Skeletal muscle satellite cell (primary cell): ENCODE data around the gene HYOU1.
A peak's percentile ranks its signal among the peaks of the same experiment; 100 is the strongest.
"Not testable (repeated sequence)": the region's sequence is repeated elsewhere in the genome, so short reads cannot be mapped to it uniquely, and the experiment has no call there.

Experiments used
- H3K27me3 ChIP-seq: 2 replicates; pipeline ENCODE4 v1.7.0; 2013; ENCODE audit warnings: low read length; ENCODE audit not compliant: control insufficient read depth, insufficient read depth
- H3K36me3 ChIP-seq: 2 replicates; pipeline ENCODE4 v1.7.0; 2013; ENCODE audit warnings: mild to moderate bottlenecking, control low read depth, low read length; ENCODE audit not compliant: insufficient read depth
- H3K4me1 ChIP-seq: 2 replicates; pipeline ENCODE4 v1.7.0; 2013; ENCODE audit warnings: low read length; ENCODE audit not compliant: control insufficient read depth, insufficient read depth
- H3K4me2 ChIP-seq: 2 replicates; pipeline ENCODE4 v1.7.0; 2013; ENCODE audit warnings: mild to moderate bottlenecking, low read length
- H3K4me3 ChIP-seq: 2 replicates; pipeline ENCODE4 v1.7.0; 2013; ENCODE audit warnings: low read length
- H3K9ac ChIP-seq: 2 replicates; pipeline ENCODE4 v1.7.0; 2013; ENCODE audit warnings: mild to moderate bottlenecking, low read depth, low read length, moderate library complexity
- H3K9me3 ChIP-seq: replicated peaks from 2 replicates; pipeline ENCODE4 v1.7.0; 2013; ENCODE audit warnings: mild to moderate bottlenecking, control low read depth, low read length

Gene HYOU1

DNA sequence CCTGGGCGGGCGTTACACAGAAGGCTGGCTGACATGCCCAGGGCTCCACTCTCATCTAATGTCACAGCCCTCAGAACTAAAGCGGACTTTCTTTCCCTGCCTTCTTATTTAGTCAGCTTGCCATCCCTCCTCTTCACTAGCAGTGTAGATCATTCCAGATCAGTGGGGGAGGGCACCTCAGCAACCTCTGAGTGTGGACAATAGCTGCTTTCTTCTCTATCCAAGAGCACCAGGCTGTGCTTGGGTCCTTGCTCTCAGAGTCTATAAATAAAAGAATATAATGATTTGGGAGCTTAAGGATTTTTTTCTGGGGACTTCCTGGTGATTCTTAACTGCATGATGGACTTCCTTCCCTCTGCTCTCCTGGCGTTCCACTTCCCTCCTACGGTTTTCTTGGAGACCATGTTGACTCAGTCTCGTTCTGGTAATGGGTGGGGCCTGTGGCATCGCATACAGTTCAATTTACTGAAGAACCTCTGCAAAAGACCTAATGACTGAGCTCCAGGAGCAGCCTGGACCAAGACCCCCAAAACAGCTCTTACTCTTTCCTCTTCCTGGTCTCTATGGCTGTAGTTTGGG, 24.8 kb upstream of the HYOU1 start:
- Histone ChIP-seq H3K4me3 (no peak overlapping the region), H3K36me3 (peaks cover 45% of the 10 kb centered on the region), H3K9ac (no peak overlapping the region), H3K9me3 (no peaks in the 10 kb centered on the region), H3K4me1 (peaks cover 10% of the 10 kb centered on the region), H3K27me3 (no peaks in the 10 kb centered on the region), H3K4me2 (no peak overlapping the region)

DNA sequence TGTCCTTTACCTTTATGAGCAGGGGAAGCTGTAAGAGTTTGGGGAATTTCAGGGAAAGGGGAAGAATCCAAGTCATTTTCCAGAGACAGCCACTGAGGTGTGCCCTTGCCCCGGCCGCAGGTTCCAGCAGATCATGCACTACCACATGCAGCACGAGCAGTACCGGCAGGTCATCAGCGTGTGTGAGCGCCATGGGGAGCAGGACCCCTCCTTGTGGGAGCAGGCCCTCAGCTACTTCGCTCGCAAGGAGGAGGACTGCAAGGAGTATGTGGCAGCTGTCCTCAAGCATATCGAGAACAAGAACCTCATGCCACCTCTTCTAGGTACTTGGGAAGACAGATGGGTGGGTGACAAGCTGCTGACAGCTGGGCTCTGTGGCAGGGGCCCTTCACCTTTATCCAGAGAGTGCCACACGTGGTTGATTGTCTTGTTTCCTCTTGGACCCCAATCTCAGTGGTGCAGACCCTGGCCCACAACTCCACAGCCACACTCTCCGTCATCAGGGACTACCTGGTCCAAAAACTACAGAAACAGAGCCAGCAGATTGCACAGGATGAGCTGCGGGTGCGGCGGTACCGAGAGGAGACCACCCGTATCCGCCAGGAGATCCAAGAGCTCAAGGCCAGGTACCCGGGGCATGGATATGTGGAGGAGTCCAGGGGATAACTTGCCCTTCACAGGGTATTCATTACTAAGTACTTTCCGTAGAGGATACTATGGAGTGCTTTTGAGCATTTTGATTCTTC, 21.8 kb upstream of the HYOU1 start:
- Histone ChIP-seq H3K27me3 (no peaks in the 10 kb centered on the region), H3K4me3 (no peak overlapping the region), H3K4me1 (no peaks in the 10 kb centered on the region), H3K36me3 (peaks cover 49% of the 10 kb centered on the region), H3K4me2 (no peak overlapping the region), H3K9ac (no peak overlapping the region), H3K9me3 (no peaks in the 10 kb centered on the region)

DNA sequence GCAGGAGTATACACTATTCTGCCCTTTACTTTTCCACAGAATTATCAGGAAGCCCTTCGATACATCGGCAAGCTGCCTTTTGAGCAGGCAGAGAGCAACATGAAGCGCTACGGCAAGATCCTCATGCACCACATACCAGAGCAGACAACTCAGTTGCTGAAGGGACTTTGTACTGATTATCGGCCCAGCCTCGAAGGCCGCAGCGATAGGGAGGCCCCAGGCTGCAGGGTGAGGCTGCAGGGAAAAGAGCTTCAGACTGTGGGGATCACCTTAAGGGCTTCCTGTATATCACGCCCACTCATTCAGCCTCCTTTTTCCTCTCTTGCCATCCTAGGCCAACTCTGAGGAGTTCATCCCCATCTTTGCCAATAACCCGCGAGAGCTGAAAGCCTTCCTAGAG, 20.8 kb upstream of the HYOU1 start:
- Histone ChIP-seq H3K9ac (no peak overlapping the region), H3K27me3 (no peaks in the 10 kb centered on the region), H3K9me3 (no peaks in the 10 kb centered on the region), H3K4me1 (no peaks in the 10 kb centered on the region), H3K4me3 (no peak overlapping the region), H3K36me3 (peaks cover 60% of the 10 kb centered on the region), H3K4me2 (no peak overlapping the region)

DNA sequence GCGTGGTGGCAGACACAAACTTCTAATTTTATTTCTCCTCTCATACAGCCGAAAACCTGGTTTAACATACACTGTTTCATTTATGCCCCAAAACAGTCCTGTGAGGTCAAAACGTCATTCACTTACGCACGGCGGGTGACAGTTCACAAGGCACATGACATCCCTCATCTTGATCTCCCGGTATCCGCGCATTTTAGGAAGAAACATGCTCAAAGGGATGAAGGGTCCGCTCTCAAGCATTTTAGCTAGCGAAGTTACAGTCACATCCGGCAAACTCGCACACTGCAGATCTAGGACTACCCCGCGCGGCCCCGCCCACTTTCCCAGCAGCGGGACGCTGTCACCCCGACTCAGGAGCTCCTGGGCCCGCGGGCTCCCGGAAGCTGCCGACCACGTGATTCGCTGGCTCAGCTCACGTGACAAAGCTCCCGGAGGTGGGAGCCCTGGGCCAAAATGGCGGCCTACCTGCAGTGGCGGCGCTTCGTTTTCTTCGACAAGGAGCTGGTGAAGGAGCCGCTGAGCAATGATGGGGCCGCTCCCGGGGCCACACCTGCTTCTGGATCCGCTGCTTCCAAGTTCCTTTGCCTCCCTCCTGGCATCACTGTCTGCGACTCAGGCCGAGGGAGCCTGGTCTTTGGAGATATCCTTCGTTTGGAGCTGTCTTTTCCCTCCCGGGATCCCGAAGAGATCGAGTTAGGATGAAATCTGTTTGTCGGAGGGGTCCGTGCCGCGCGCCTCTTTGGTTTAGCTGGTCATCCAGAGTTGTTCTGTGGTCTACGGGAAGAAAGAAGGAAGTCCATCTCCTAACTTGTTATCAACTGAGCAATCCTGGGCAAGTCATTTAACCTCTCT, 10.6 kb upstream of the HYOU1 start, which contains the start of gene VPS11:
VPS11 (plus strand) TSS at position 448 of the 852 bp plus-strand sequence; CDS start at position 454, 6 bp downstream.
- H3K4me1 ChIP-seq: peaks cover 10% of the 10 kb centered on the region
- H3K9ac ChIP-seq: peak within 1 kb of the TSS; percentile 93
- H3K9me3 ChIP-seq: no peaks in the 10 kb centered on the region
- peak within 1 kb of the TSS; percentile 91 for H3K4me3 ChIP-seq
- no peaks in the 10 kb centered on the region for H3K27me3 ChIP-seq
- peaks cover 15% of the 10 kb centered on the region for H3K36me3 ChIP-seq
- peak within 1 kb of the TSS; percentile 83 for H3K4me2 ChIP-seq

- Histone ChIP-seq H3K9ac (no peak overlapping the region), H3K27me3 (no peaks in the 10 kb centered on the region), H3K4me2 (no peak overlapping the region), H3K36me3 (peaks cover 4% of the 10 kb centered on the region), H3K4me1 (peaks cover 13% of the 10 kb centered on the region), H3K4me3 (no peak overlapping the region), H3K9me3 (no peaks in the 10 kb centered on the region)
Measured at GRCh38 chr11:119065369-119065768, 8.4 kb upstream of the HYOU1 start.

GRCh38 chr11:119062779-119063178, 5.8 kb upstream of the HYOU1 start:
- peaks cover 13% of the 10 kb centered on the region for H3K4me1 ChIP-seq
- no peaks in the 10 kb centered on the region for H3K36me3 ChIP-seq
- no peak overlapping the region for H3K4me2 ChIP-seq
- H3K4me3 ChIP-seq: no peak overlapping the region
- no peaks in the 10 kb centered on the region for H3K9me3 ChIP-seq
- H3K27me3 ChIP-seq: no peaks in the 10 kb centered on the region
- no peak overlapping the region for H3K9ac ChIP-seq

GRCh38 chr11:119061256-119061655, 4.3 kb upstream of the HYOU1 start:
- H3K36me3 ChIP-seq: no peaks in the 10 kb centered on the region
- no peaks in the 10 kb centered on the region for H3K27me3 ChIP-seq
- H3K9ac ChIP-seq: no peak overlapping the region
- H3K4me2 ChIP-seq: no peak overlapping the region
- peaks cover 13% of the 10 kb centered on the region for H3K4me1 ChIP-seq
- no peaks in the 10 kb centered on the region for H3K9me3 ChIP-seq
- H3K4me3 ChIP-seq: no peak overlapping the region

GRCh38 chr11:119059128-119059527, 2.1 kb upstream of the HYOU1 start:
- not testable (repeated sequence) for H3K9me3 ChIP-seq, H3K9ac ChIP-seq, H3K4me3 ChIP-seq, H3K27me3 ChIP-seq, H3K4me2 ChIP-seq
- H3K36me3 ChIP-seq: peaks cover 14% of the 10 kb centered on the region
- H3K4me1 ChIP-seq: peaks cover 26% of the 10 kb centered on the region

- H3K4me1 ChIP-seq: peaks cover 17% of the 10 kb centered on the region
- peak overlapping the region; percentile 99 for H3K4me3 ChIP-seq
- H3K27me3 ChIP-seq: no peaks in the 10 kb centered on the region
- peak overlapping the region; percentile 92 for H3K9ac ChIP-seq
- H3K9me3 ChIP-seq: no peaks in the 10 kb centered on the region
- peaks cover 40% of the 10 kb centered on the region for H3K36me3 ChIP-seq
- peak overlapping the region; percentile 97 for H3K4me2 ChIP-seq
Measured at GRCh38 chr11:119056421-119056999, 495 bp downstream of the HYOU1 start.

- no peaks in the 10 kb centered on the region for H3K9me3 ChIP-seq
Measured at GRCh38 chr11:119055901-119056300, 1.1 kb downstream of the HYOU1 start.

GRCh38 chr11:119054418-119054817, 2.6 kb downstream of the HYOU1 start:
- H3K27me3 ChIP-seq: no peaks in the 10 kb centered on the region
- no peaks in the 10 kb centered on the region for H3K9me3 ChIP-seq
- no peak overlapping the region for H3K9ac ChIP-seq
- peaks cover 17% of the 10 kb centered on the region for H3K4me1 ChIP-seq
- no peak overlapping the region for H3K4me2 ChIP-seq
- no peak overlapping the region for H3K4me3 ChIP-seq
- H3K36me3 ChIP-seq: peaks cover 58% of the 10 kb centered on the region

More at GRCh38 chr11:119055901-119056300, 1.1 kb downstream of the HYOU1 start:
- H3K27me3 ChIP-seq: no peaks in the 10 kb centered on the region
- peaks cover 46% of the 10 kb centered on the region for H3K36me3 ChIP-seq
- H3K4me2 ChIP-seq: peak overlapping the region; percentile 97
- H3K4me1 ChIP-seq: peaks cover 17% of the 10 kb centered on the region
- peak overlapping the region; percentile 92 for H3K9ac ChIP-seq
- peak overlapping the region; percentile 99 for H3K4me3 ChIP-seq
